Activated T-helper 1 cell treated with anti-CD3 and anti-CD28 coated beads, Interleukin-2, amount 50 U/mL, for 16 hours (primary cell): Measurements from ENCODE around the gene APP.

Experiments used
- DNase-seq, 2 donors: peaks; one replicate each; pipeline ENCODE4 v3.0.0-alpha.2; 2020; ENCODE audit warnings: low read depth in 1 of 2, low spot score in 1 of 2

Gene APP

GRCh38 chr21:25837533-25838265 is 332.9 kb downstream of the APP start:
- no peak for DNase-seq

GRCh38 chr21:25836396-25836795 is 334.2 kb downstream of the APP start:
- DNase-seq = no peak

GRCh38 chr21:25834381-25834780 is 336.2 kb downstream of the APP start:
- DNase-seq = no peak

GRCh38 chr21:25831300-25831960 is 339.1 kb downstream of the APP start:
- no peak for DNase-seq
